NB4 (cell line): ENCODE measurements around the gene TMEM220.

Experiments
- DNase-seq: peaks from one replicate; pipeline ENCODE4 v3.0.0; 2010; ENCODE audit warnings: low read depth
- H3K4me3 ChIP-seq: one replicate; pipeline ENCODE4 v1.5.1; 2011; ENCODE audit warnings: mild to moderate bottlenecking, low read depth, low read length, moderate library complexity
- CTCF ChIP-seq: IDR thresholded peaks from one replicate; pipeline ENCODE4 v1.5.1; 2012; ENCODE audit warnings: low read depth, low read length
- MAX ChIP-seq: IDR thresholded peaks from 2 replicates; pipeline ENCODE4 v1.6.1; 2011; ENCODE audit warnings: low read depth, low read length
- MYC ChIP-seq: IDR thresholded peaks from 2 replicates; pipeline ENCODE4 v1.6.1; 2011; ENCODE audit warnings: low read depth, low read length
- POLR2A ChIP-seq: IDR thresholded peaks from 2 replicates; pipeline ENCODE4 v1.6.1; 2011; ENCODE audit warnings: mild to moderate bottlenecking; ENCODE audit not compliant: insufficient read length; ENCODE audit errors: extremely low read depth

The TMEM220 gene

GRCh38 chr17:10724546-10725195 is 5.2 kb downstream of the TMEM220 start:
- TF ChIP-seq POLR2A (no peak), MYC (no peak), MAX (no peak), CTCF (no peak)
- no peak for DNase-seq
- no peak overlapping the region for H3K4me3 ChIP-seq

- no peak for TF ChIP-seq MYC
- TF ChIP-seq MAX: no peak
- no peak for TF ChIP-seq CTCF
- TF ChIP-seq POLR2A: no peak
- no peak for DNase-seq
- H3K4me3 ChIP-seq: no peak overlapping the region
Measured at GRCh38 chr17:10718547-10718946, 11.3 kb downstream of the TMEM220 start.

GRCh38 chr17:10716218-10716617 is 13.6 kb downstream of the TMEM220 start:
- no peak for DNase-seq
- no peak for TF ChIP-seq POLR2A
- TF ChIP-seq MAX: no peak
- no peak for TF ChIP-seq MYC
- no peak for TF ChIP-seq CTCF
- H3K4me3 ChIP-seq: no peak overlapping the region

GRCh38 chr17:10713318-10713717 is 16.5 kb downstream of the TMEM220 start:
- no peak for DNase-seq
- no peak overlapping the region for H3K4me3 ChIP-seq
- TF ChIP-seq MYC (no peak), MAX (no peak), POLR2A (no peak), CTCF (no peak)

GRCh38 chr17:10705727-10706126 is 24.1 kb downstream of the TMEM220 start:
- no peak for TF ChIP-seq CTCF
- no peak for TF ChIP-seq POLR2A
- TF ChIP-seq MYC: no peak
- TF ChIP-seq MAX: no peak
- H3K4me3 ChIP-seq: no peak overlapping the region
- no peak for DNase-seq
